NCI-H187 (cell line): ENCODE results near the gene SDR42E2.
"Not testable (repeated sequence)": the region's sequence is repeated elsewhere in the genome, so short reads cannot be mapped to it uniquely, and the experiment has no call there.

Experiments used
- DNase-seq, 2 experiments: peaks; one replicate each; lab custom pipeline; 2025; lab: John Stamatoyannopoulos, UW

Gene SDR42E2

GRCh38 chr16:22162656-22163009 is 327 bp downstream of the SDR42E2 start:
- no peak for DNase-seq

- DNase-seq, result no peak
These were observed 1.5 kb downstream of the SDR42E2 start for GRCh38 chr16:22163806-22164205.

GRCh38 chr16:22164482-22164881 is 2.2 kb downstream of the SDR42E2 start:
- DNase-seq, result no peak

DNA sequence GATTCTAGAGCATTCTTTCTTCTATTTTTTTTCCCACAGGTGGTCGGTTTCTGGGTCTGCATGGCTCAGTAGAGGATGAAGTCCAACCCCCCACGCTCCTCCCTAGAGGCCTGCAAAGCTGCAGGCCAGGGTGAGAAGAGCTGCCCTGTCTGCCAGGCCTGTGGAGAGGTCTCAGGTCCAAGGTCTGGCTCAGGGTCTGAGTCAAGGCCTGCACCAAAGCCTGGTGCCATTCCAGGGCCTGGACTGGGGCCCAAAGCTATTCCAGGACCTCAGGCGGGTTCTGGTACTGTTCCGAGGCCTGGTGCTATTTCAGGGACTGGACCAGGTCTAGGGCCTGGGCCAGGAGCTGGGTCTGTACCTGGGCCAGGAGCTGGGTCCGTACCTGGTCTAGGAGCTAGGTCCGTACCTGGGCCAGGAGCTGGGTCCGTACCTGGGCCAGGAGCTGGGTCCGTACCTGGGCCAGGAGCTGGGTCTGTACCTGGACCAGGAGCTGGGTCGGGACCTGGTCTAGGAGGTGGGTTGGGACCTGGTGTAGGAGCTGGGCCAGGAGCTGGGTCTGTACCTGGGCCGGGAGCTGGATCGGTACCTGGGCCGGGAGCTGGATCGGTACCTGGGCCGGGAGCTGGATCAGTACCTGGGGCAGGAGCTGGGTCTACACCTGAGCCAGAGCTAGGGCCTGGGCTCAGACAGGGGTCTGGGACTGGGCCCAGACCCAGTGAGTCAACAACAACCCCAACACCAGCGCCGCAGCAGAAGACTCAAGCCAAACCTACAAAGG is 3.4 kb downstream of the SDR42E2 start:
- no peak for DNase-seq

DNA sequence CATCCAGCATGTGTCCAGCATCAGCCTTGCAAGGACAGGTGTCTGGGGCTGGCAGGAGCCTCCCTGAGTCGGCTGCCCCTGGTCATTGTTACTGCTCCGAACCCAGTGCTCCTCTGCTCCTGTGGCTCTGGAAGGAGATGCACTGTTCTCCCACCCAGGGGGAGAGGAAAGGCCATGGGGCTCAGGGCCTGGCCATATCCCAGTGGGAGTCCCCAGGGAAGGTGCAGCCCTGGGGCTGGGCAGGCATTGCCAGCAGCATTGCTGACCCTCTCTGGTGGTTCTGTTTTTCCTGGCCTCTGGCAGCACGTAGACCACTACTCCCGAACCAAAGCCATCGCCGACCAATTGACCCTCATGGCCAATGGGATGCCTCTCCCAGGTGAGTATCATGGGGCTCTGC is 9.6 kb downstream of the SDR42E2 start:
- DNase-seq, result no peak

DNA sequence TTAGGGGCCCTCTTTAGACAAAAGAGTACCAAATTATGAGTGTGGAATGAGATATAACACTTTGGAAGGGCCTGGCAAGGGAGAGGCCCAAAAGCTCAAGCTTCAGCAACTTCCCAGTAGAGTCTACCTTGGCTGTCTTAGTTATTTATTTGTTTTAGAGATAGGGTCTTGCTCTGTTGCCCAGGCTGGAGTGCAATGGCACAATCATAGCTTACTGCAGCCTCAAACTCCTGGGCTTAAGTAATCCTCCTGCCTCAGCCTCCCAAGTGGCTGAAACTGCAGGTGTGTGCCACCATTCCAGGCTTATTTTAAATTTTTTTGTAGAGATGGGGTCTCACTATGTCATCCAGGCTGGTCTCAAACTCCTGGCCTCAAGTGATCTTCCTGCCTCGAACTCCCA is 10.3 kb downstream of the SDR42E2 start:
- DNase-seq, result not testable (repeated sequence)

DNA sequence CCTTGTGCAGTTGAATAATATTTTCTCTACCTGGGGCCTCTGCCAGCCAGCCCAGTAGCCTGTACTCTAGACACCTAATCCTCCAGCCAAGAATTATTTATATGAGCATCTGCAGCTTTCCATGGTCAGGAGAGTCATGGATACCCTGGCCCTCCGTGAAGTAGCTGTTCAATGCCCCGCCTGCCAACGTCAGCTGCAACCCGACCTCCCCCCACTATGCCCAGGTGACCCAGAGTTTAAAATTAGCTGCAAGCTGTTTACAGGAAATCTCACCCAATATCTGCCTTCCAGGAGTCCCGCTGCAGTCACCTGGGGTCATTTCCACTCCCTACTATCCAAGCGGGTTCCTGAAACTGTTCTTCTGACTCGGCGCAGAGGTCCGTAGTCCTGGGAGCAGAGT is 12.3 kb downstream of the SDR42E2 start:
- no peak for DNase-seq

GRCh38 chr16:22177968-22178930 is 15.9 kb downstream of the SDR42E2 start:
- no peak for DNase-seq

GRCh38 chr16:22181426-22181825 is 19.1 kb downstream of the SDR42E2 start:
- DNase-seq, result no peak

DNA sequence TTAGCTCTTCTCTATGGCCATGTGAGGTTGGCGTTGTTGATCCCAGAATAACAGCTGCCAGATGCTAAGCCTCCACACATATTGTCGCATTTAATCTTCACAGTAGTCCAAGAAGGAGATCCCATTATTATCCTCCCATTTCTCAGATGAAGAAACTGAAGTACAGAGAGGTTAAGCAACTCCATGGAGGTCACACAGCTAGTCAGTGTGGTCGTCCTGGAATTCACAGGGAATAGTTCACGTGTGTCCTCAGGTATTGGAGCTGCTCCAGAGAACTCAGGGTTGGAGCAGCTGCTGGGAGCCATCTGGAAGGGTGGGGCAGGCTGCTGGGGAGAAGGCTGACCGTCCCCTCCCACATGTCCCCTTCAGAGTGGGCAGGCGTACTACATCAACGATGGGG is 19.5 kb downstream of the SDR42E2 start:
- no peak for DNase-seq

DNA sequence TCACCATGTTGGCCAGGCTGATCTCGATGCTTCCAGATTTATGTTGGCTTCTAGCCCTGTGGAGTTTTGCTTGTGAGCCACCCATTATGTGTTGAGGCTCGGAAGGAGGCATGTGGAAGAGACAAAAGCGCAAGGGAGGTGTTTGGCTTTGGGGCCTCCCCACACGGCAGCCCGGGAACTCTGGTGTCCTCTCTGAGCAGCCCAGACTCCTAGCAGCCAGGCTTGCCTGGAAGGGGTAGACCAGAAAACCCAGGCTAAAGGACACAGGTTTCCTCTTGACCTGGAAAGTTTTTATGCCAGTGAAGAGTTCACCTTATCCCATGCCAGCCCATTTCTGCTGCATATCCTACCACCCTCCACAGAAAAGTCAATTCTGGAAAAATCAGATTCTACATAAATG is 21.0 kb downstream of the SDR42E2 start:
- DNase-seq, result no peak

DNA sequence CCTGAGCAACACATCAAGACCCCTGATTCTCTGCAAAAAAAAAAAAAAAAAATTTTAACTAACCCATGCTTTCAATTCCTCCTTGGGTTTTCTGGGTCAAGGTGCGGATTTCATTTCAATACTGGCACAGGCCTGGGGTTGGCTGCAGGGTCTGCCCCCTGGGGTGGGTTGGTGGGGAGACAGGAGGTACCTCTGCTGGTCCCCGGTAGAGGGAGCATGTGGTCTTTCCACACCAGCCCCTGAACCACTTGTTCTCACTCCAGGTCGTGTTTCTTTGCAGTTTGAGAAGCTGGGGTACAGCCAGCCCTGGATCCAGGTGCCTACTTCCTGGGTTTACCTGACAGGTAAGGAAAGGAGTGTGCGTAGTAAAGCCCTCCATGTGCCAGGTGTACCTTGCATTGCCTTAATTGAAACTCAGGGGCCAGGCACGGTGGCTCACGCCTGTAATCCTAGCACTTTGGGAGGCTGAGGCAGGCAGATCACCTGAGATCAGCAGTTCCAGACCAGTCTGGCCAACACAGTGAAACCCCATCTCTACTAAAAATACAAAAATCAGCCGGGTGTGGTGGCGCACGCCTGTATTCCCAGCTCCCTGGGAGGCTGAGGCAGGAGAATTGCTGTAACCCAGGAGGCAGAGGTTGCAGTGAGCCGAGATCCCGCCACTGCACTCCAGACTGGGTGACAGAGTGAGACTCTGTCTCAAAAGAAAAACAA is 21.8 kb downstream of the SDR42E2 start:
- DNase-seq, result no peak

DNA sequence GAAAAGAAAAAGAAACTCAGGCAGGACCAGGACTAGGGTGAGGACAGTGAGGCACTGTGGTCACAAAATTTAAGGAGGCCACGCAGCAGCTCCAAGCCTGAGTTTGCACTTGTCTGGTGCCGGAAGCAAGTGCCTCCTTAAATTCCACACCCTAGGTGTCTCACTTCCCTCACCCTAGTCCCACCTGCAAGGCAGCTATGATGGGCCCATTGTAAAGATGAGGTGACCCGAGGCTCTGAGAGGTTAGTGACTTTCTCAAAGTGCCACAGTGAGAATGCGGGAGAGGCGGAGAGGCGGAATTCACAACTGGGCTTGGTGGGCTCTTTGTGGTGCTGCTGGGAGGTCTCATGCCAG is 22.3 kb downstream of the SDR42E2 start:
- no peak for DNase-seq

DNA sequence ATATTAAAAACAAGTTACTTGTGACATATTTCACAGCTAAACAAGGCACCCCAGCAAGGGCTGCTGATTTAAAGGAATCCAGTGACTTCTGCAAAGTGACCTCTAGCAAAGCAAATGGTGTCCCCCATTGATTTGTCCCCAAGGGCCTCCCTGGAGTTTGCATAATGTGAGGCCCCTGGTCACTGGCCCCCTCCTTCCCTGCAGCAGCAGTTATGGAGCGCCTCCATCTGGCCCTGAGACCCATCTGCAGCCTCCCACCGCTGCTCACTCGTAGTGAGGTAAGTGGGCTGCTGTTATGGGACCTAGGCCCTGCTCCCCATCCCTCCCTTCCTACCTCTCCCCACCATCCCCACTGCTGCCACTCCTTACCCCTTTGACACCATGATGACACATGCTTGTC is 24.2 kb downstream of the SDR42E2 start:
- DNase-seq, result no peak

DNA sequence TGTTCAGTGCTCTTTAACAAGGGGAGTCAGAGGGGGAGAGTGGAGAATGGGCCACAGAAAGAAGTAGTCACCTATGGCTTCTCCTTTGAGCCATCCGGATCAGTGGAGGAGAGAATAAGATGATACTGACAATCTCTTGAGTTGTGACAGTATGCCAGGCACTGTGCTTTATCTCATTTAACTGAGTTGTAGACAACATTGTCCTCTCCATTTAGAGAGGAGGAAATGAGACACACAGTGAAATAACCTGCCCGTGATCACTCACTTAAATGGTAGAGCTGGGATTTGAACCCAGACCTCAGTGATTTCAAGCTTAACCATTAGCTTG is 25.9 kb downstream of the SDR42E2 start:
- no peak for DNase-seq

DNA sequence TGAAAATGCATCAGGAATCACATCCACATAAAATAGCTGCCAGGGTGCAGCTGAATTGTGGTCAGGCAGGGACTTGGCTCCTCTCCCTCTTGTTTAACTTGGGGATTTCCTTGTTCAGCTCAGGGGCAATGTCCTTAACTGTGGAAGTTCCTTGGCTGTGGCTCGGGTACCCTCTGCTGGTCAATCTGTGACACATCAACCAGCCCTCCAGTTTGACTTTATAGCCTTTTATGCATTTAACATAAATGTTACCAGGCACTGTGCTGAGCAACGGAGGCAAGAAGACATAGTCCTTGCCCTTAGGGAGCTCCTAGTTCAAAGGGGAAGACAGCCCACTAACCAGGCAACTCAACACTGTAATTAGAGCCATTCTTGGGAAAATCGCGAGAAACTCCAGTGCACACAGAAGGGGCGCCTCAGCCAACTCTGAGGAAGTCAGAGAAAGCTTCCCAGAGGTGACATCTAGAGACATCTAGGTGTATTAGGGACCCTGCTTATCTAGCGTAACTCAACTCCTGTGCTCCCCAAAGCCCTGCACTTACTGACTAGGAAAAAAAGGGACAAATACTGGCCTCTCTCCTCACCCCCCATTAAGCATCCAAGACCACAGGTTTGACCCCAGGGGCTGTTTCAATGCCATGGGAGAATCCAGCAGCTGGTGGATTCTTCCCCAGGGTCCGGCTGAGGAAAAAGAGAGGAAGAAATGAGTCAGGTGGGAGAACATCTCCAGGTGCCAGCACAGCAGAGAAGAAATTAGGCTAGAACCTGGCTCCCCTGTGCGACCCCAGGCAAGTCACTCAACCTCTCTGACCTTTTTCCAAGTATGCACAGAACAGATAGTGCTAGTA is 26.5 kb downstream of the SDR42E2 start:
- peak in 1 of 2 experiments; percentile 15 for DNase-seq

GRCh38 chr16:22189473-22190080 is 27.3 kb downstream of the SDR42E2 start:
- DNase-seq, result no peak

- peak in 1 of 2 experiments; percentile 96 for DNase-seq
These were observed 27.9 kb downstream of the SDR42E2 start for GRCh38 chr16:22190081-22190775.

- DNase-seq, result peak; percentile 95 to 96
These were observed 28.6 kb downstream of the SDR42E2 start for GRCh38 chr16:22190776-22191531.
